Caco-2 (cell line): ENCODE measurements around the gene DGKB. TPM values are rescaled to one million over a fixed set of nuclear protein-coding genes. Genes with fewer than 3 reads are reported as not detected.

Experiments used
- BruUV-seq: library from RNA; stranded (reverse); fragments of 400-500 nt; replicated peaks from 2 replicates; lab custom pipeline; 2021; lab: Mats Ljungman, UMichigan
- CTCF ChIA-PET: fragments of 300-600 bp; sonication (Branson Sonifier 250); formaldehyde crosslinking; loops from one replicate; lab custom pipeline; 2022; ENCODE audit warnings: antibody characterized with exemption; lab: Charles Lee
- POLR2A ChIA-PET: fragments of 300-600 bp; sonication (Branson Sonifier 250); formaldehyde crosslinking; loops from one replicate; lab custom pipeline; 2022; ENCODE audit warnings: antibody characterized with exemption; lab: Charles Lee
- DNase-seq, 2 experiments: peaks; one replicate each; pipeline versions ENCODE4 v3.0.0 to v3.0.0-alpha.2; 2020 to 2022
- H3K27me3 ChIP-seq: replicated peaks from 2 replicates; pipeline ENCODE4 v1.6.0; 2011; ENCODE audit warnings: low read length; ENCODE audit not compliant: control insufficient read depth, insufficient read depth
- H3K36me3 ChIP-seq: 2 replicates; pipeline ENCODE4 v1.5.1; 2011; ENCODE audit warnings: low read length; ENCODE audit not compliant: control insufficient read depth, insufficient read depth
- H3K4me1 ChIP-seq: fragments of 250-450 bp; sonication (Bioruptor Pico); 2 replicates; pipeline ENCODE4 v1.5.1; 2020; ENCODE audit warnings: mild to moderate bottlenecking
- H3K4me3 ChIP-seq: 2 replicates; pipeline ENCODE4 v1.5.1; 2011; ENCODE audit warnings: low read depth, mild to moderate bottlenecking, control low read depth, low read length
- H3K9me3 ChIP-seq: fragments of 250-450 bp; sonication (Bioruptor Pico); 2 replicates; pipeline ENCODE4 v1.5.1; 2020; ENCODE audit warnings: mild to moderate bottlenecking, moderate library complexity
- H3K27ac Mint-ChIP-seq: one replicate; pipeline ENCODE4 v1.8.0; 2022; ENCODE audit warnings: mixed read lengths; ENCODE audit not compliant: unreplicated experiment
- H3K27me3 Mint-ChIP-seq: one replicate; pipeline ENCODE4 v1.8.0; 2022; ENCODE audit warnings: mixed read lengths; ENCODE audit not compliant: insufficient read depth, unreplicated experiment
- H3K36me3 Mint-ChIP-seq: one replicate; pipeline ENCODE4 v1.8.0; 2022; ENCODE audit warnings: mild to moderate bottlenecking, mixed read lengths; ENCODE audit not compliant: insufficient read depth, unreplicated experiment
- H3K4me1 Mint-ChIP-seq: one replicate; pipeline ENCODE4 v1.8.0; 2022; ENCODE audit warnings: low read depth, mixed read lengths; ENCODE audit not compliant: unreplicated experiment
- H3K4me3 Mint-ChIP-seq: one replicate; pipeline ENCODE4 v1.8.0; 2022; ENCODE audit warnings: mild to moderate bottlenecking, moderate library complexity, mixed read lengths; ENCODE audit not compliant: unreplicated experiment
- H3K9me3 Mint-ChIP-seq: one replicate; pipeline ENCODE4 v1.8.0; 2022; ENCODE audit warnings: mixed read lengths; ENCODE audit not compliant: unreplicated experiment
- intact Hi-C: fragments of 100-400 bp; cut with micrococcal nuclease; formaldehyde crosslinking; loops from one replicate; pipeline ENCODE4 v1.10.0; 2022; ENCODE audit not compliant: unreplicated experiment
- total RNA-seq: library from RNA; stranded (reverse); gene quantifications from 2 replicates; pipeline ENCODE4 v1.2.3, GENCODE V29; 2022
- TF ChIP-seq, protein P1 (sequence below), 2 experiments: fragments of 200-600 bp in 1 of 2; IDR thresholded peaks; 1 replicate in 1 of 2; 2 replicates in 1 of 2; pipeline versions ENCODE4 v1.5.1 to v1.8.0; 2011 to 2022; ENCODE audit warnings: antibody characterized with exemption in 1 of 2, control low read depth in 1 of 2, inconsistent platforms in 1 of 2, low read depth in 1 of 2, low read length in 1 of 2, mild to moderate bottlenecking in 1 of 2, moderate library complexity in 1 of 2; ENCODE audit not compliant: insufficient read depth in 1 of 2, severe bottlenecking in 1 of 2, unreplicated experiment in 1 of 2

Gene DGKB
- total RNA-seq, 1 experiment from 2014 or later: 0.39 TPM

DNA sequence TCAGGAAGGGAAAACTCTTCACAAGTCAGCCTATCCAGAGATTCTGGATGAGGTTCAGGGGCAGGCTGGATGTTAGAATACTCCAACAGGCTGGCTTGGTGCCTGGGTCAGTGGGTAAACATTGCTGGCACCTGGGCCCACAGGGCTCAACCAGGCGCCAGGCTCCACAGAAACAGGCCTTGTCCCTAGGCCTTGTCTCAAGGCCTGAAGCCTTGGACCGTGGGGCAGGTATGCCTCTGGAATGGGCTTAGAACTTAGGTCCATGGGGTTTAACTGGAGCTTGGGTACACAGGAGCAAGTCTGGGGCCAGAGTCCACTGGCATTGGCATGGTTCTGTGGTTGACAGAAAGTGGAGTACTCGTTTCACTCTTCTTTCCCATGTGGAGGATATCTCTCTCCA is 650.1 kb downstream of the DGKB start:
- peaks cover 2% of the 10 kb centered on the region for H3K27me3 Mint-ChIP-seq
- no peaks in the 10 kb centered on the region for H3K4me1 Mint-ChIP-seq
- POLR2A ChIA-PET: no interaction called here
- BruUV-seq: no TSS peak
- H3K27me3 ChIP-seq: no peaks in the 10 kb centered on the region
- TF ChIP-seq, protein P1, sequence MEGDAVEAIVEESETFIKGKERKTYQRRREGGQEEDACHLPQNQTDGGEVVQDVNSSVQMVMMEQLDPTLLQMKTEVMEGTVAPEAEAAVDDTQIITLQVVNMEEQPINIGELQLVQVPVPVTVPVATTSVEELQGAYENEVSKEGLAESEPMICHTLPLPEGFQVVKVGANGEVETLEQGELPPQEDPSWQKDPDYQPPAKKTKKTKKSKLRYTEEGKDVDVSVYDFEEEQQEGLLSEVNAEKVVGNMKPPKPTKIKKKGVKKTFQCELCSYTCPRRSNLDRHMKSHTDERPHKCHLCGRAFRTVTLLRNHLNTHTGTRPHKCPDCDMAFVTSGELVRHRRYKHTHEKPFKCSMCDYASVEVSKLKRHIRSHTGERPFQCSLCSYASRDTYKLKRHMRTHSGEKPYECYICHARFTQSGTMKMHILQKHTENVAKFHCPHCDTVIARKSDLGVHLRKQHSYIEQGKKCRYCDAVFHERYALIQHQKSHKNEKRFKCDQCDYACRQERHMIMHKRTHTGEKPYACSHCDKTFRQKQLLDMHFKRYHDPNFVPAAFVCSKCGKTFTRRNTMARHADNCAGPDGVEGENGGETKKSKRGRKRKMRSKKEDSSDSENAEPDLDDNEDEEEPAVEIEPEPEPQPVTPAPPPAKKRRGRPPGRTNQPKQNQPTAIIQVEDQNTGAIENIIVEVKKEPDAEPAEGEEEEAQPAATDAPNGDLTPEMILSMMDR (IDR thresholded peaks at IDR 0.05; ENCODE audit: insufficient read depth in 1 of 2, low read depth in 1 of 2, low read length in 1 of 2, severe bottlenecking in 1 of 2, unreplicated experiment in 1 of 2): no peak
- no peaks in the 10 kb centered on the region for H3K36me3 ChIP-seq
- intact Hi-C loops: no loop called here
- H3K27ac Mint-ChIP-seq: no peak overlapping the region
- H3K36me3 Mint-ChIP-seq: no peaks in the 10 kb centered on the region
- H3K9me3 ChIP-seq: no peaks in the 10 kb centered on the region
- H3K4me1 ChIP-seq: no peaks in the 10 kb centered on the region
- no peak overlapping the region for H3K4me3 Mint-ChIP-seq
- H3K4me3 ChIP-seq: no peak overlapping the region
- no peaks in the 10 kb centered on the region for H3K9me3 Mint-ChIP-seq
- DNase-seq: no peak
- CTCF ChIA-PET: no interaction called here

- no peaks in the 10 kb centered on the region for H3K27me3 Mint-ChIP-seq
- no peak overlapping the region for H3K27ac Mint-ChIP-seq
- Histone ChIP-seq H3K9me3 (no peaks in the 10 kb centered on the region), H3K4me3 (no peak overlapping the region), H3K36me3 (no peaks in the 10 kb centered on the region), H3K27me3 (no peaks in the 10 kb centered on the region; the same call in 1 of the 2 replicates), H3K4me1 (no peaks in the 10 kb centered on the region)
- intact Hi-C loops: no loop called here
- ChIA-PET POLR2A (no interaction called here), CTCF (no interaction called here)
- no peaks in the 10 kb centered on the region for H3K4me1 Mint-ChIP-seq
- H3K4me3 Mint-ChIP-seq: no peak overlapping the region
- no peaks in the 10 kb centered on the region for H3K36me3 Mint-ChIP-seq
- no peak for DNase-seq
- TF ChIP-seq, protein P1 (IDR thresholded peaks at IDR 0.05; ENCODE audit: insufficient read depth in 1 of 2, low read depth in 1 of 2, low read length in 1 of 2, severe bottlenecking in 1 of 2, unreplicated experiment in 1 of 2): no peak
- no peaks in the 10 kb centered on the region for H3K9me3 Mint-ChIP-seq
- BruUV-seq: no TSS peak
These were observed 660.4 kb downstream of the DGKB start for GRCh38 chr7:14242175-14242574.

GRCh38 chr7:14236834-14237233 is 665.7 kb downstream of the DGKB start:
- Histone ChIP-seq H3K27me3 (no peaks in the 10 kb centered on the region), H3K4me3 (no peak overlapping the region), H3K4me1 (no peaks in the 10 kb centered on the region), H3K9me3 (no peaks in the 10 kb centered on the region), H3K36me3 (no peaks in the 10 kb centered on the region)
- no peaks in the 10 kb centered on the region for H3K27me3 Mint-ChIP-seq
- DNase-seq: no peak
- TF ChIP-seq, protein P1 (IDR thresholded peaks at IDR 0.05; ENCODE audit: insufficient read depth in 1 of 2, low read depth in 1 of 2, low read length in 1 of 2, severe bottlenecking in 1 of 2, unreplicated experiment in 1 of 2): no peak
- no peaks in the 10 kb centered on the region for H3K4me1 Mint-ChIP-seq
- ChIA-PET POLR2A (no interaction called here), CTCF (no interaction called here)
- no peak overlapping the region for H3K27ac Mint-ChIP-seq
- intact Hi-C loops: no loop called here
- no peaks in the 10 kb centered on the region for H3K9me3 Mint-ChIP-seq
- no peak overlapping the region for H3K4me3 Mint-ChIP-seq
- no TSS peak for BruUV-seq
- no peaks in the 10 kb centered on the region for H3K36me3 Mint-ChIP-seq
